Panc1 (cell line): ENCODE results near the gene ESR1. TPM values are rescaled to one million over a fixed set of nuclear protein-coding genes. Genes with fewer than 3 reads are reported as not detected.

Experiments used
- ATAC-seq: fragments of 200-7000 bp; cut with Tn5 transposase; 2 replicates; pipeline ENCODE4 v1.9.1; 2020; ENCODE audit warnings: mild to moderate bottlenecking, moderate library complexity
- BruUV-seq: library from RNA; stranded (reverse); fragments of 400-500 nt; replicated peaks from 2 replicates; lab custom pipeline; 2021; lab: Mats Ljungman, UMichigan
- CTCF ChIA-PET: fragments of 300-600 bp; sonication (Branson Sonifier 250); formaldehyde crosslinking; loops from one replicate; lab custom pipeline; 2022; ENCODE audit warnings: antibody characterized with exemption; lab: Charles Lee
- POLR2A ChIA-PET: fragments of 300-600 bp; sonication (Branson Sonifier 250); formaldehyde crosslinking; loops from one replicate; lab custom pipeline; 2022; ENCODE audit warnings: antibody characterized with exemption; lab: Charles Lee
- DNase-seq: peaks from one replicate; pipeline ENCODE4 v3.0.0-alpha.2; 2010; ENCODE audit warnings: low read depth, low spot score
- H3K27ac ChIP-seq: 2 replicates; pipeline ENCODE4 v1.5.1; 2011; ENCODE audit warnings: mild to moderate bottlenecking, low read length, inconsistent platforms
- H3K27me3 ChIP-seq: fragments of 200-500 bp; sonication (Bioruptor generic); 2 replicates; pipeline ENCODE4 v1.6.0; 2014; ENCODE audit warnings: low read length, inconsistent platforms; ENCODE audit not compliant: control insufficient read depth, insufficient read depth
- H3K36me3 ChIP-seq: fragments of 200-500 bp; sonication (Bioruptor generic); 2 replicates; pipeline ENCODE4 v1.5.1; 2014; ENCODE audit warnings: inconsistent platforms, mild to moderate bottlenecking, low read length, moderate library complexity; ENCODE audit not compliant: control insufficient read depth, insufficient read depth
- H3K4me1 ChIP-seq: 2 replicates; pipeline ENCODE4 v1.5.1; 2011; ENCODE audit warnings: inconsistent platforms, mild to moderate bottlenecking, low read length, moderate library complexity; ENCODE audit not compliant: control insufficient read depth, insufficient read depth
- H3K4me3 ChIP-seq, 2 experiments: 2 replicates each; pipeline ENCODE4 v1.5.1; 2011 to 2012; ENCODE audit warnings: low read depth in 2 of 2, low read length in 2 of 2, mild to moderate bottlenecking in 2 of 2, inconsistent platforms in 1 of 2, moderate library complexity in 1 of 2
- H3K9me3 ChIP-seq: fragments of 200-500 bp; sonication (Bioruptor generic); 2 replicates; pipeline ENCODE4 v1.5.1; 2014; ENCODE audit warnings: low read depth, mild to moderate bottlenecking, inconsistent platforms, low read length, moderate library complexity; ENCODE audit not compliant: control insufficient read depth, insufficient read depth
- POLR2AphosphoS5 ChIP-seq: IDR thresholded peaks from 2 replicates; pipeline ENCODE4 v1.6.1; 2012; ENCODE audit warnings: mild to moderate bottlenecking, low read depth, low read length, moderate library complexity
- SIN3A ChIP-seq: IDR thresholded peaks from 2 replicates; pipeline ENCODE4 v1.6.1; 2012; ENCODE audit warnings: low read depth, mild to moderate bottlenecking, low read length, moderate library complexity, borderline replicate concordance; ENCODE audit not compliant: insufficient read depth
- TCF7L2 ChIP-seq: IDR thresholded peaks from 2 replicates; pipeline ENCODE4 v1.6.1; 2011; ENCODE audit warnings: mild to moderate bottlenecking, low read depth, low read length, inconsistent platforms
- in situ Hi-C: cut with HindIII; loops from 2 replicates; pipeline ENCODE4 v1.10.0; 2016; ENCODE audit warnings: low sequenced_read_pairs, low pct_unique_long_range_greater_than_20kb
- intact Hi-C: fragments of 100-400 bp; cut with micrococcal nuclease; formaldehyde crosslinking; loops from one replicate; pipeline ENCODE4 v1.10.0; 2022; ENCODE audit not compliant: unreplicated experiment
- total RNA-seq: library from RNA; stranded (reverse); gene quantifications from one replicate; pipeline ENCODE4 v1.2.1, GENCODE V29; 2021; ENCODE audit not compliant: unreplicated experiment
- TF ChIP-seq, protein P1 (sequence below), 2 experiments: IDR thresholded peaks; 2 replicates each; pipeline ENCODE4 v1.6.1; 2011 to 2012; ENCODE audit warnings: low read depth in 2 of 2, control low read depth in 1 of 2, low read length in 1 of 2, mild to moderate bottlenecking in 1 of 2, moderate library complexity in 1 of 2; ENCODE audit not compliant: insufficient read depth in 1 of 2
- TF ChIP-seq, protein P2 (sequence below): fragments of 450-650 bp; IDR thresholded peaks from 2 replicates; pipeline ENCODE4 v1.5.1; 2017; ENCODE audit warnings: mild to moderate bottlenecking

Gene ESR1
- total RNA-seq, 1 experiment from 2014 or later, result 0.03 TPM

DNA sequence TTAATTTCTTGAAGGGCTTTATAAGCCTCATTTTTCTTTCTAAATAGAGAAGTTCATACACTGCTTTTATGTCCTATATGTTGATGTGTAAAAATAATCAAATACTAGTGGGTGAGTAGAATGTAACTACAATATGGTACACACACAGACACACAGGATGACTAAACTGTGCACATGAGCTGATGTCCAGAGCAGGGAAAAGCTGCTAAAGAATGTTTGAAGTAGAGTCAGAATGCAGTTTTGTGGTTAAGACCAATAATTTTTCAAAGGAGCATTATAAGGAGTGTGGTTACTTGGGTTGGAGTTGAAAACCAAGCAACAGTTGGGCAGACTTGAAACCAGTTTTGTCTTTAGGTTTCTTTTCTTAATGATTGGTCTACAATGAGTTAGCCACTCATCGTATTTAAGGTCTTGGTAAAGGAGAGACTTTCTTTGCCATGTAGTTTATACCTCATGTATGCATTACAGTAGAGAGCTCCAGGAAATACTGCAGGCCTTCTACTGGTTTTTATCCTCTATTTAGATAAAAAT, 196.6 kb downstream of the ESR1 start:
- Histone ChIP-seq H3K27me3 (no peaks in the 10 kb centered on the region), H3K4me3 (no peak overlapping the region), H3K9me3 (no peaks in the 10 kb centered on the region), H3K4me1 (no peaks in the 10 kb centered on the region), H3K27ac (no peak overlapping the region), H3K36me3 (no peaks in the 10 kb centered on the region)
- TF ChIP-seq, protein P1, sequence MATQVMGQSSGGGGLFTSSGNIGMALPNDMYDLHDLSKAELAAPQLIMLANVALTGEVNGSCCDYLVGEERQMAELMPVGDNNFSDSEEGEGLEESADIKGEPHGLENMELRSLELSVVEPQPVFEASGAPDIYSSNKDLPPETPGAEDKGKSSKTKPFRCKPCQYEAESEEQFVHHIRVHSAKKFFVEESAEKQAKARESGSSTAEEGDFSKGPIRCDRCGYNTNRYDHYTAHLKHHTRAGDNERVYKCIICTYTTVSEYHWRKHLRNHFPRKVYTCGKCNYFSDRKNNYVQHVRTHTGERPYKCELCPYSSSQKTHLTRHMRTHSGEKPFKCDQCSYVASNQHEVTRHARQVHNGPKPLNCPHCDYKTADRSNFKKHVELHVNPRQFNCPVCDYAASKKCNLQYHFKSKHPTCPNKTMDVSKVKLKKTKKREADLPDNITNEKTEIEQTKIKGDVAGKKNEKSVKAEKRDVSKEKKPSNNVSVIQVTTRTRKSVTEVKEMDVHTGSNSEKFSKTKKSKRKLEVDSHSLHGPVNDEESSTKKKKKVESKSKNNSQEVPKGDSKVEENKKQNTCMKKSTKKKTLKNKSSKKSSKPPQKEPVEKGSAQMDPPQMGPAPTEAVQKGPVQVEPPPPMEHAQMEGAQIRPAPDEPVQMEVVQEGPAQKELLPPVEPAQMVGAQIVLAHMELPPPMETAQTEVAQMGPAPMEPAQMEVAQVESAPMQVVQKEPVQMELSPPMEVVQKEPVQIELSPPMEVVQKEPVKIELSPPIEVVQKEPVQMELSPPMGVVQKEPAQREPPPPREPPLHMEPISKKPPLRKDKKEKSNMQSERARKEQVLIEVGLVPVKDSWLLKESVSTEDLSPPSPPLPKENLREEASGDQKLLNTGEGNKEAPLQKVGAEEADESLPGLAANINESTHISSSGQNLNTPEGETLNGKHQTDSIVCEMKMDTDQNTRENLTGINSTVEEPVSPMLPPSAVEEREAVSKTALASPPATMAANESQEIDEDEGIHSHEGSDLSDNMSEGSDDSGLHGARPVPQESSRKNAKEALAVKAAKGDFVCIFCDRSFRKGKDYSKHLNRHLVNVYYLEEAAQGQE (IDR thresholded peaks at IDR 0.05; ENCODE audit: insufficient read depth in 1 of 2, low read depth in 2 of 2, low read length in 1 of 2), result no peak
- TF ChIP-seq, protein P2, sequence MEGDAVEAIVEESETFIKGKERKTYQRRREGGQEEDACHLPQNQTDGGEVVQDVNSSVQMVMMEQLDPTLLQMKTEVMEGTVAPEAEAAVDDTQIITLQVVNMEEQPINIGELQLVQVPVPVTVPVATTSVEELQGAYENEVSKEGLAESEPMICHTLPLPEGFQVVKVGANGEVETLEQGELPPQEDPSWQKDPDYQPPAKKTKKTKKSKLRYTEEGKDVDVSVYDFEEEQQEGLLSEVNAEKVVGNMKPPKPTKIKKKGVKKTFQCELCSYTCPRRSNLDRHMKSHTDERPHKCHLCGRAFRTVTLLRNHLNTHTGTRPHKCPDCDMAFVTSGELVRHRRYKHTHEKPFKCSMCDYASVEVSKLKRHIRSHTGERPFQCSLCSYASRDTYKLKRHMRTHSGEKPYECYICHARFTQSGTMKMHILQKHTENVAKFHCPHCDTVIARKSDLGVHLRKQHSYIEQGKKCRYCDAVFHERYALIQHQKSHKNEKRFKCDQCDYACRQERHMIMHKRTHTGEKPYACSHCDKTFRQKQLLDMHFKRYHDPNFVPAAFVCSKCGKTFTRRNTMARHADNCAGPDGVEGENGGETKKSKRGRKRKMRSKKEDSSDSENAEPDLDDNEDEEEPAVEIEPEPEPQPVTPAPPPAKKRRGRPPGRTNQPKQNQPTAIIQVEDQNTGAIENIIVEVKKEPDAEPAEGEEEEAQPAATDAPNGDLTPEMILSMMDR, result no peak
- TF ChIP-seq SIN3A (no peak), POLR2AphosphoS5 (no peak), TCF7L2 (no peak)
- ATAC-seq (no peak), DNase-seq (no peak)
- intact Hi-C loops, result no loop called here
- ChIA-PET CTCF (no interaction called here), POLR2A (no interaction called here)
- no TSS peak for BruUV-seq
- in situ Hi-C loops, result no loop called here

DNA sequence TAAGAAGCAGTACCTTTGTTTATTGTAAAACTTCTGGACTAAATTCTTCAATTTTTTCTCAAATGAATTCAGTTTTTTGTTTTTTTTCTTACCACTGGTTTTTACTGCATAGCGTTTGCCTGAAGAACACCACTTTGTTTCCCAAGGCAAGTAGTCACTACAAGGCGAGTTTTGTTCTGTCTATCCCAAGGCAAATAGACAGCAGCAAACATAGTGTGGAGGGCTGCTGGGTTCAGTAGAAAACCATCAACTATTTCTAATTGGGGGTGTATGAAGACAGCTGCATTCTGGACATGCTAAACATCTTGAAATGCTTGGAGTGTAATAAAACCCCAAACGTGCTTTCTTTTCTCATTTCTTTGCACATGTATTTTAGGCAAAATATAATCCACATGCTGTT, 197.4 kb downstream of the ESR1 start:
- BruUV-seq, result no TSS peak

More for the DNA sequence above, 197.4 kb downstream of the ESR1 start:
- H3K9me3 ChIP-seq, result no peaks in the 10 kb centered on the region
- no peak for ATAC-seq
- in situ Hi-C loops, result no loop called here
- TF ChIP-seq POLR2AphosphoS5 (no peak), TCF7L2 (no peak), SIN3A (no peak)
- TF ChIP-seq, protein P1 (IDR thresholded peaks at IDR 0.05; ENCODE audit: insufficient read depth in 1 of 2, low read depth in 2 of 2, low read length in 1 of 2), result no peak
- TF ChIP-seq, protein P2, result no peak
- intact Hi-C loops, result no loop called here
- no peak overlapping the region for H3K27ac ChIP-seq
- H3K27me3 ChIP-seq, result no peaks in the 10 kb centered on the region
- DNase-seq, result no peak
- H3K4me1 ChIP-seq, result no peaks in the 10 kb centered on the region
- ChIA-PET POLR2A (no interaction called here), CTCF (no interaction called here)
- no peak overlapping the region for H3K4me3 ChIP-seq
- H3K36me3 ChIP-seq, result no peaks in the 10 kb centered on the region
